HG03280 (cell line): ENCODE results near the gene LRPPRC.
"Not testable (repeated sequence)": the region's sequence is repeated elsewhere in the genome, so short reads cannot be mapped to it uniquely, and the experiment has no call there.

Source experiments
- ATAC-seq: cut with Tn5 transposase; IDR thresholded peaks from one replicate; pipeline ENCODE4 v1.9.1; 2021; ENCODE audit warnings: mild to moderate bottlenecking, moderate library complexity; ENCODE audit not compliant: unreplicated experiment

LRPPRC gene

GRCh38 chr2:43995733-43996533 is at the start of gene LRPPRC:
Gene LRPPRC (minus strand): TSS chr2:43995989. CDS start chr2:43995947, 42 bp downstream.
- ATAC-seq: peak; percentile 90

- ATAC-seq: no peak
Observed at GRCh38 chr2:44045061-44045460, 49.3 kb upstream of the LRPPRC start.

- ATAC-seq: peak; percentile 100
Observed at GRCh38 chr2:44044281-44044720, 48.5 kb upstream of the LRPPRC start.

GRCh38 chr2:44040365-44040764 is 44.6 kb upstream of the LRPPRC start:
- no peak for ATAC-seq

- no peak for ATAC-seq
Observed at GRCh38 chr2:44038277-44038676, 42.5 kb upstream of the LRPPRC start.

GRCh38 chr2:44037221-44037620 is 41.4 kb upstream of the LRPPRC start:
- no peak for ATAC-seq

GRCh38 chr2:44033947-44034346 is 38.2 kb upstream of the LRPPRC start:
- ATAC-seq: no peak

- ATAC-seq: not testable (repeated sequence)
Observed at GRCh38 chr2:44027076-44027475, 31.3 kb upstream of the LRPPRC start.

- no peak for ATAC-seq
Observed at GRCh38 chr2:44016282-44016681, 20.5 kb upstream of the LRPPRC start.

GRCh38 chr2:44015239-44015638 is 19.4 kb upstream of the LRPPRC start:
- no peak for ATAC-seq

GRCh38 chr2:44013205-44013604 is 17.4 kb upstream of the LRPPRC start:
- not testable (repeated sequence) for ATAC-seq

- ATAC-seq: no peak
Observed at GRCh38 chr2:44010266-44010665, 14.5 kb upstream of the LRPPRC start.

- no peak for ATAC-seq
Observed at GRCh38 chr2:44009136-44009735, 13.4 kb upstream of the LRPPRC start.

- no peak for ATAC-seq
Observed at GRCh38 chr2:44005846-44006245, 10.1 kb upstream of the LRPPRC start.

- no peak for ATAC-seq
Observed at GRCh38 chr2:44004735-44005602, 9.2 kb upstream of the LRPPRC start.

GRCh38 chr2:44001716-44002115 is 5.9 kb upstream of the LRPPRC start:
- no peak for ATAC-seq

- ATAC-seq: no peak
Observed at GRCh38 chr2:43998263-43998662, 2.5 kb upstream of the LRPPRC start.

- ATAC-seq: no peak
Observed at GRCh38 chr2:43993437-43993836, 2.4 kb downstream of the LRPPRC start.

- no peak for ATAC-seq
Observed at GRCh38 chr2:43989545-43989944, 6.2 kb downstream of the LRPPRC start.

GRCh38 chr2:43986600-43986999 is 9.2 kb downstream of the LRPPRC start:
- no peak for ATAC-seq

GRCh38 chr2:43985359-43985758 is 10.4 kb downstream of the LRPPRC start:
- ATAC-seq: no peak
